Measurements from ENCODE around the gene CEP63. TPM values are rescaled to one million over a fixed set of nuclear protein-coding genes. Genes with fewer than 3 reads are reported as not detected.
A peak's percentile ranks its signal among the peaks of the same experiment; 100 is the strongest.

Gene CEP63
- 10 to 100 TPM; 24.9 to 36.5 (median 33.5) TPM for polyA plus RNA-seq (ENCODE audit: insufficient read length in 4 of 4)

DNA sequence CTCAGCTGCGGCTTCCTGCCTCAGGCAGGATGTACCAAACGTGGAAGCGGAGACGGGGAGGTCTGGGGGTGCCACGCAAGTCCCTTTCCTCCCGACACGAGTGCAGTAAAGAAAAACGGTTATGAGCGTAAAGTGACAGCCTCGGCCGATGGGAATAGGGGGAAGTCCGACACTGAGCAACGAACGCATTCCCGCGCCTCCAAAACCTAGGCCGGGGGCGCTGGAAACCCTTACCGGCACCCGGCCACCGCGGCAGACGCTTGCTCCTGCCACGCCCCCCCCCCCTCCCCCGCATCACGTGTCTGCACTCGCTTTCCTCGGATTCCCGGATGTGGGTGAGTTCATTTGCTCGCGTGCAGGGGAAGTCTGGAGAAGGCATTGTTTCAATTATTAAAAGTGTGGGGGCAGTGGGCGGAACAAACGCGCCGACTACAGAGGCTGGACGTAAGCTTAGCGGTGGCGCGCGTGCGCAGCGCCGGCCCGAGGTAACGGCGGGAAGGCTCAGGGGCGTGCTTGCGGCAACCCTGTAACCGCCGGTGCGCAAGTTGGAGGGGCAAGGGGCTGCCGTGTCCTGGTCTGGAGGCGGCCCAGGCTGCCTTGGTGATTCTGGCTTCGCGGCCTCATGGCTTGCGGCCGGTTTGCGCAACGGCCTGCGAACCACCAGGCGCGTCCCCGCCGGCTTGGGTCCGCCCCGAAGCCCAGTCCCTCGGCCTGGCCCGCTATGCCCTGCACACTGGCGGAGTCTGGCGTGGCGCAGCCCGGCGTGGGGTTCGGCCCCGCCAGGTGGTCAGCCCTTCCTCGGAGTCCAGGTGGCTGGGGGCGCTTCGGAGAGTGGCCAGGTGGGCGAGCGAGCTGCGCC is at the start of gene CEP63, which contains the start of gene ANAPC13:
Gene CEP63, plus strand, starts transcription at position 340 of the 859 bp plus-strand sequence. CDS start 9,264 bp downstream, outside the sequence.
Gene ANAPC13, minus strand, starts transcription at position 268 of the 859 bp plus-strand sequence. CDS start 3,081 bp downstream, outside the sequence.
- peak; percentile 97 to 99 (median 98) for DNase-seq (ENCODE audit: low read depth in 4 of 4, low spot score in 3 of 4)

GRCh38 chr3:134437211-134437752 is 48.6 kb upstream of the CEP63 start:
- DNase-seq (ENCODE audit: low read depth in 4 of 4, low spot score in 3 of 4): no peak

- no peak for DNase-seq (ENCODE audit: low read depth in 4 of 4, low spot score in 3 of 4)
Observed at GRCh38 chr3:134441321-134441720, 44.5 kb upstream of the CEP63 start.

DNA sequence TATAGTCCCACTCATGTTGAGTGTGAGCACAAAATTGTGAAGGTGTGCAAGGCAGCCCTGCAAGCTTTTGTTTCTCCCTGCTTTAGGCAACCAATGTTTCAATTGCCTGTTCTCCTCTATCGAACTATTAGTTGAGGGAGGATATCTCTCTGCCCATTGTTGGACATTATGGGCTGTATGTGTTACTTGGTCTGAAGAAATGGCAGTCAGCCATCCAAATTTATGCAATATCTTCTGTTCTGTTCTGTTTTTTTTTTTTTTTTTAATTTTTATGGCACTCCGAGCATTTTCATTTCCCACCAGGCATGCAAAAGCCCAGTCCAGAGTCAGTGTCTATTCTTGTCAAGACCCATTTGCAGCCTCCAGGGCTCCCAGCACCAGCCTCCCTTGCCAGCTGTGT is 44.0 kb upstream of the CEP63 start:
- no peak for DNase-seq (ENCODE audit: low read depth in 4 of 4, low spot score in 3 of 4)

DNA sequence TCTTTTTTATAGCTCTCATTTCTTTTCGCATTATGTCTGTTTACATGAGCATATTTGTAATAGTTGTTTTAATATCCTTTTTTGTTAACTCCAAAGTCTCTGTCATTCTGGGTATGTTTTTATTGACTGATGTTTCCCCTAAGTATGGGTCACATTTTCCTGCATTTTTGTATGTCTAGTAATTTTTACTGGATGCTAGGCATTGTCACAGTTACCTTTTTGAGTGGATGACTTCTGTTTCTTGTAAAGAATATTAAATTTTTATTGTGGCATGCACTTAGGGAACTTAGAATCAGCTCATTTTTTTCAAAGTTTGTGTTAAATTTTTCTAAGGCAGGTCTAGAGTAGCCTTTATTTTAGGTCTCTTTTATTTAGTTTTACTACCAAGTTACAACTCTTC is 40.8 kb upstream of the CEP63 start:
- no peak for DNase-seq (ENCODE audit: low read depth in 4 of 4, low spot score in 3 of 4)

- DNase-seq (ENCODE audit: low read depth in 4 of 4, low spot score in 3 of 4): peak in 1 of 4 donors; percentile 66
Observed at GRCh38 chr3:134445636-134446035, 40.2 kb upstream of the CEP63 start.

DNA sequence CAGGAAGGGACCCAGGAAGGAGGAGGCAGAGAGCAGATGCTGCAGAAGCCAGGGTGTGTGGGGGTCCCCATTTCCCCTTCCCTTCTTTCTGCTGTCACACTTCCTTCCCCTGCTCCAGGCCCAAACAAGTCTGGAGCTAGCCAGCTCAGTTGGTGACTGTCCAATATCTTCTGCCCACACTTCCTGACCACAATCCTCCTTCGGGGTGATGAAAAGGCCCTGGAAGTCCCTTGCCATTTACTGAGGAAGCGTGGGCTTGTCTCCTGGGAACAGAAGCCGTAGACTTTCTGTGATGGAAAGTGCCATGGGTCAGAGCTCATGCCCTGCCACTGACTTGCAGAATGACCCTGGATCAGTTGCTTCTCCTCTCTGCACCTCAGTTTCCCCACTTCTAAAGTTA is 39.1 kb upstream of the CEP63 start:
- no peak for DNase-seq (ENCODE audit: low read depth in 4 of 4, low spot score in 3 of 4)

- DNase-seq (ENCODE audit: low read depth in 4 of 4, low spot score in 3 of 4): no peak
Observed at GRCh38 chr3:134447351-134447750, 38.5 kb upstream of the CEP63 start.

- DNase-seq (ENCODE audit: low read depth in 4 of 4, low spot score in 3 of 4): no peak
Observed at GRCh38 chr3:134448664-134449063, 37.2 kb upstream of the CEP63 start.

- no peak for DNase-seq (ENCODE audit: low read depth in 4 of 4, low spot score in 3 of 4)
Observed at GRCh38 chr3:134449277-134449676, 36.6 kb upstream of the CEP63 start.

GRCh38 chr3:134449951-134450350 is 35.9 kb upstream of the CEP63 start:
- no peak for DNase-seq (ENCODE audit: low read depth in 4 of 4, low spot score in 3 of 4)

DNA sequence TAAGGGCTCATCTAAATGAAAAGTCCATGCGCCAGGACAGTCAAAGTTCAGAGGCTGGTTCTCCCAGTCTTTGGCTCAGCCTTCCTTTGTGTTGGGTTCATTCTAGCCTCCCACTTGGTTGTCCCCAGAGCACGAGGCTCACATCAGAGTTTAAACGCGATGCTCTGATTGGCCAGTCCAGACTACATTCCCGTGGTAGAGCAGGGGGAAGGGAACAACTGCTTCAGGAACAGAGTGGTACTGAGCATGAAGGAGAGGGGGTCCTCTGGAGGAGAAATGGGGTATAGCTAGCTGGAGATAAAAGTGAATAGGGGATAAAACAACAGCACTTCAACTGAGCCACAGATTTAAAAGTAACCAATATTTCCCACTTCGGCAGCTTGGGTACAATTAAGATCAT is 32.2 kb upstream of the CEP63 start:
- DNase-seq (ENCODE audit: low read depth in 4 of 4, low spot score in 3 of 4): no peak

GRCh38 chr3:134457376-134458074 is 28.3 kb upstream of the CEP63 start:
- DNase-seq (ENCODE audit: low read depth in 4 of 4, low spot score in 3 of 4): no peak

GRCh38 chr3:134458406-134458945 is 27.4 kb upstream of the CEP63 start:
- no peak for DNase-seq (ENCODE audit: low read depth in 4 of 4, low spot score in 3 of 4)

DNA sequence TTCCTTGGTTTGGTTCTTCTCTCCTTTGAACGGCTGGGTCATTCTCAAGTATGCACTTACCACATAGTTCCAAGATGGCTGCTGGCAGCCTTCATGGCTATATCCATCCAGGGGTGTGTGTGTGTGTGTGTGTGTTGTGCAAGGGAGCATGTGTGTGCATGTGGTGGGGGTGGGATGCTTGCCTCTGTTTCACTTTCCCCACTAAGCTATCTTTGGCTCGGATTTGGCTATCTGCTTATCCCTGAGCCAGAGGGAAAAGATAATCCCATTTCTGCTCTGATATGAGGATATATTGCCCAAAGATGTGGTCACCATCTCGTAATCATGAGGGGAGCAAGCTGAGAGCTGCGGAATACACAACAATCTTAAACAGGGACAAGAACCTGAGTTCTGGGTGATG is 26.3 kb upstream of the CEP63 start:
- DNase-seq (ENCODE audit: low read depth in 4 of 4, low spot score in 3 of 4): no peak

DNA sequence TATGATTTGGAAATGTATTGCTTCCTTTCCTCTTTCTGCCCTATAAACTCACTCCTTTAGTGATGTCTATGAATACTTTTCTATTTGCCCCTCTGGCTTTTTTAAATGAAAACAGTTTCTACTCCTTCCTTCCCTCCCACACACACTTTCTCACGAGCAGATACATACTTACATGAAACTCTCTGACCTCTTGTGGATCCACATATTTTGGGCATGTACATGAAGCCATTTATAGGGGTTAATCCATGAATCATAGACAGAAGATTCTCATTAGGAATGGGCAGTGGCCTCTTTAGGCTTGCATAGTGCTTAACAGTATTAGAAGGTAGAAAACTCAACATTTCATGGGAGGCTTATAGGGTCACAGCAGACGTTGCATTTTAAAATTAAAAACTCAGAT is 24.9 kb upstream of the CEP63 start:
- no peak for DNase-seq (ENCODE audit: low read depth in 4 of 4, low spot score in 3 of 4)

GRCh38 chr3:134462331-134462941 is 23.4 kb upstream of the CEP63 start:
- no peak for DNase-seq (ENCODE audit: low read depth in 4 of 4, low spot score in 3 of 4)

DNA sequence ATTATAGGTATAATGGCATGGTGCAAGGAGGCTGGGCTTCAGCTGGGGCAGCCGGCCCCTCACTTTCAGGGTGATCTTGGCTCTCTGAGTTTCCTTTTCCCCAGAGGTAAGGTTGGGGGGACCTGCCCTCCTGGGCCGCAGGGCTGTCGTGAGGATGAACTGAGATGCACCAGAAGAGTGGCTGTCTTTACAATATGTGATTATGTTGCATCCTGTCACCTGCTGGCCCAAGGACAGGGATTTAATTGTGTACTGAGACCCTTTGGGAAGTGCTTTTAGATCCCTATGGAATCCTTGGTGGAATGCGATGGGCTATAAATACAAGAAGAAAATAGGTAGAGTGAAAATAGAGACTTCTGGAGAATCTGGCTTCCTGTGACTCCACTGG is 22.2 kb upstream of the CEP63 start:
- DNase-seq (ENCODE audit: low read depth in 4 of 4, low spot score in 3 of 4): no peak

DNA sequence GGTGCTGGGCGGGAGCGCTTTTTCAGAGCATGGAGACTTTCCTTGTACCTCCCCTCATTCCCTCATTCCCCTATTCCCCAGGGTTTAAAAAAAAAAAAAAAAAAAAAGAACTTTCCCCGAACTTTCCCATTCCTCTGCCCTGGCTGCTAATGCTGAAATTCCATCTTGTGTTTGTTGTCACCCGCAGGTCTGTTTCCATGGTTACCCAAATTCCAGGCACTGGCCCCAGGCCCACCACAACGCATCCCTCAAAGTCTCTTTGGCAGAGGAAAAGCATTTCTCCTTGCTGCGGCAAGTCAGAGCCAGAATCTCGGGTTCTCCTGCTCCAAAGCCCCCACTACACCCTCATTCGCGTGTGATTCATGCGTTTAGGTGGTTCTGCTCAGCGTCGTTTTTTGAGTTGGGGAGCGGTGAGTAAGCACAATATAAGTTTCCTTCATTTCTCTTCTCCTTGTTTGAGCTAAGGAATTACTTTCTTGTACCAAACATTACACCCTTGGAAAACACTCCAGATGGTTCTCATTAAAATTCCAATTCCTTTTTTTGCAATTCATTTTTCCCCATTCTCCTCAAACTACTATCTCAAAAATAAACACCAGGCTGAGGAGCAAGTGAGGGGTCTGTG is 21.7 kb upstream of the CEP63 start:
- peak; percentile 71 to 83 (median 78) for DNase-seq (ENCODE audit: low read depth in 4 of 4, low spot score in 3 of 4)

DNA sequence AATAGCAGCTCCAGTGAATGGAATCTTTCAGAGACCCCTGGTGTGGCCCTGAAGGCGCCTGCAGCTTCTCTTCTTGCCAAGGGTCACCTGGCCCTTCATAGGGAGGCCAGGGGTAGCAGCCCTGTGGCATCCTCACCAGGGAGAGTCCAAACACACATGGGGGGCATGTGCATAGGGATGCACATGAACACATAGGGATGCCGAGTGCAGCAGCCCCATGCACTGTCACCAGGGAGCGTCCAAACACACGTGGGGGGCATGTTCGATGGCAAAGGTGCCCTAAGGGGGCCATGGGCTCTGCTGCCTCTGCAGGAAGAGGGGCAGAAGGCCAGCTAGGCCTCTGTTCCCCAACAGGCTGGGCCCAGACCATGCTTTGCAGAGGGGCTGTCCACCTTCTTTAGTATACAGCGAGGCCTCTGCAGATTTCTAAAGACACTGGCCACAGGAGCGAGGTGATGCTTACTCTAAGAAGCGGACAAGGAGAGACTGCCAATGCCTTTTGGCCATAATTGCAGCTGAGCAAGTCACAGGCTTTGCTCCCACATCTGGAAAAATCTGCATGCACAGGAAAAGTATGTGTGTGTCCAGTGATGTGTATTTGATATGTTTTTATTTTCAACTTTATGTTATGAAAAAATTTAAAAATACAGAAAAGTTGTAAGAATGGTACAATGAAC is 21.0 kb upstream of the CEP63 start:
- no peak for DNase-seq (ENCODE audit: low read depth in 4 of 4, low spot score in 3 of 4)

Data from left renal pelvis (tissue), 4 donors.